ENCODE data around the gene TNNC1.

TNNC1 gene

GRCh38 chr3:52443791-52444687 lies 9.8 kb downstream of the TNNC1 start:
- DNase-seq (ENCODE audit: low read depth in 2 of 2, low spot score in 1 of 2), result no peak

- no peak for DNase-seq (ENCODE audit: low read depth in 2 of 2, low spot score in 1 of 2)
Measured at GRCh38 chr3:52443268-52443610, 10.6 kb downstream of the TNNC1 start.

- DNase-seq (ENCODE audit: low read depth in 2 of 2, low spot score in 1 of 2), result no peak
Measured at GRCh38 chr3:52442409-52443267, 11.2 kb downstream of the TNNC1 start.

GRCh38 chr3:52441772-52442332 lies 12.0 kb downstream of the TNNC1 start:
- DNase-seq (ENCODE audit: low read depth in 2 of 2, low spot score in 1 of 2), result no peak

GRCh38 chr3:52441091-52441771 lies 12.6 kb downstream of the TNNC1 start:
- DNase-seq (ENCODE audit: low read depth in 2 of 2, low spot score in 1 of 2), result no peak

- no peak for DNase-seq (ENCODE audit: low read depth in 2 of 2, low spot score in 1 of 2)
Measured at GRCh38 chr3:52440671-52441070, 13.2 kb downstream of the TNNC1 start.

GRCh38 chr3:52440249-52440551 lies 13.6 kb downstream of the TNNC1 start:
- DNase-seq (ENCODE audit: low read depth in 2 of 2, low spot score in 1 of 2), result no peak

GRCh38 chr3:52439426-52440248 lies 14.2 kb downstream of the TNNC1 start:
- no peak for DNase-seq (ENCODE audit: low read depth in 2 of 2, low spot score in 1 of 2)

GRCh38 chr3:52438579-52439425 lies 15.0 kb downstream of the TNNC1 start:
- DNase-seq (ENCODE audit: low read depth in 2 of 2, low spot score in 1 of 2), result no peak

GRCh38 chr3:52438104-52438376 lies 15.8 kb downstream of the TNNC1 start:
- no peak for DNase-seq (ENCODE audit: low read depth in 2 of 2, low spot score in 1 of 2)

GRCh38 chr3:52437326-52438103 lies 16.3 kb downstream of the TNNC1 start:
- DNase-seq (ENCODE audit: low read depth in 2 of 2, low spot score in 1 of 2), result no peak

GRCh38 chr3:52436500-52437149 lies 17.2 kb downstream of the TNNC1 start:
- no peak for DNase-seq (ENCODE audit: low read depth in 2 of 2, low spot score in 1 of 2)

GRCh38 chr3:52435246-52436101 lies 18.4 kb downstream of the TNNC1 start:
- DNase-seq (ENCODE audit: low read depth in 2 of 2, low spot score in 1 of 2), result no peak

- DNase-seq (ENCODE audit: low read depth in 2 of 2, low spot score in 1 of 2), result no peak
Measured at GRCh38 chr3:52434491-52435115, 19.2 kb downstream of the TNNC1 start.

- DNase-seq (ENCODE audit: low read depth in 2 of 2, low spot score in 1 of 2), result no peak
Measured at GRCh38 chr3:52433996-52434479, 19.8 kb downstream of the TNNC1 start.

- DNase-seq (ENCODE audit: low read depth in 2 of 2, low spot score in 1 of 2), result no peak
Measured at GRCh38 chr3:52433328-52433995, 20.4 kb downstream of the TNNC1 start.
